ENCODE data around the gene TARS3.

DNA sequence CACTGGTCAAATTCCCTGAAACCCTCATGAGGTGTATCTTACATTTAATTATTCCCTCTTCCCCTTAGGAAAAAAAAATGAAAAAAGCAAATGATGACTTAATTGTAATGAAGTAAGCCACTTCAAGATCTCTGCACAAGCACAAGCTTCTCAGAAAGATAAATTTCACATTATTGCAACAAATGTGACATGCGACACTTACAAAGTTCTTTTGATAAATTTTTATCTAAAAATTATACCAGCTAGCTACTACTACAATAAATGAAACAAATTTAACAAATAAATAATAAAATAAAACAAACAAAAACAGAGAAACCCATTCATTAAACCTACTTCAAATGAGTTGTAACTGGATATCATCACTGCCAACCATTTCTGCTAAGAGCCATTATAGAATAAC lies 62.1 kb downstream of the TARS3 start:
- TF ChIP-seq, protein P1, sequence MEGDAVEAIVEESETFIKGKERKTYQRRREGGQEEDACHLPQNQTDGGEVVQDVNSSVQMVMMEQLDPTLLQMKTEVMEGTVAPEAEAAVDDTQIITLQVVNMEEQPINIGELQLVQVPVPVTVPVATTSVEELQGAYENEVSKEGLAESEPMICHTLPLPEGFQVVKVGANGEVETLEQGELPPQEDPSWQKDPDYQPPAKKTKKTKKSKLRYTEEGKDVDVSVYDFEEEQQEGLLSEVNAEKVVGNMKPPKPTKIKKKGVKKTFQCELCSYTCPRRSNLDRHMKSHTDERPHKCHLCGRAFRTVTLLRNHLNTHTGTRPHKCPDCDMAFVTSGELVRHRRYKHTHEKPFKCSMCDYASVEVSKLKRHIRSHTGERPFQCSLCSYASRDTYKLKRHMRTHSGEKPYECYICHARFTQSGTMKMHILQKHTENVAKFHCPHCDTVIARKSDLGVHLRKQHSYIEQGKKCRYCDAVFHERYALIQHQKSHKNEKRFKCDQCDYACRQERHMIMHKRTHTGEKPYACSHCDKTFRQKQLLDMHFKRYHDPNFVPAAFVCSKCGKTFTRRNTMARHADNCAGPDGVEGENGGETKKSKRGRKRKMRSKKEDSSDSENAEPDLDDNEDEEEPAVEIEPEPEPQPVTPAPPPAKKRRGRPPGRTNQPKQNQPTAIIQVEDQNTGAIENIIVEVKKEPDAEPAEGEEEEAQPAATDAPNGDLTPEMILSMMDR (IDR thresholded peaks at IDR 0.05), result no peak
- no peak for TF ChIP-seq POLR2AphosphoS5 (IDR thresholded peaks at IDR 0.05; ENCODE audit: insufficient read depth in 1 of 2, low read depth in 1 of 2)
- no peak for TF ChIP-seq POLR2A (IDR thresholded peaks at IDR 0.05)

All from vagina (tissue), 2 donors.